Measurements from ENCODE around the gene ZP1.

The ZP1 gene

GRCh38 chr11:60874421-60875365, 7.4 kb downstream of the ZP1 start:
- no peaks in the 10 kb centered on the region for H3K27me3 ChIP-seq (ENCODE audit: control insufficient read depth, low read length)
- peaks cover 3% of the 10 kb centered on the region; the same call in 1 of the 2 replicates for H3K36me3 ChIP-seq (ENCODE audit: control insufficient read depth, low read length)
- TF ChIP-seq CTCF (IDR thresholded peaks at IDR 0.05; ENCODE audit: low read depth, low read length, poor library complexity, severe bottlenecking) (no peak), EZH2phosphoT487 (IDR thresholded peaks at IDR 0.05; ENCODE audit: borderline replicate concordance, low read length) (no peak)
- no peaks in the 10 kb centered on the region for H3K9me2 ChIP-seq (replicated peaks; ENCODE audit: control insufficient read depth, low read length)
- no peak overlapping the region for H3K4me2 ChIP-seq (ENCODE audit: low read length)
- H3K9me3 ChIP-seq (ENCODE audit: control insufficient read depth, insufficient read depth, low read length) = no peaks in the 10 kb centered on the region
- no peaks in the 10 kb centered on the region for H3K79me2 ChIP-seq (ENCODE audit: control insufficient read depth, low read length)
- H3K4me1 ChIP-seq (ENCODE audit: control insufficient read depth, low read length) = no peaks in the 10 kb centered on the region
- H3F3A ChIP-seq (ENCODE audit: control insufficient read depth, insufficient read depth) = no peaks in the 10 kb centered on the region
- H4K20me1 ChIP-seq (ENCODE audit: control insufficient read depth, insufficient read depth, low read depth, low read length) = no peaks in the 10 kb centered on the region
- H3K4me3 ChIP-seq (ENCODE audit: low read length) = no peak overlapping the region
- H3K27ac ChIP-seq (ENCODE audit: low read depth, low read length) = no peak overlapping the region

DNA sequence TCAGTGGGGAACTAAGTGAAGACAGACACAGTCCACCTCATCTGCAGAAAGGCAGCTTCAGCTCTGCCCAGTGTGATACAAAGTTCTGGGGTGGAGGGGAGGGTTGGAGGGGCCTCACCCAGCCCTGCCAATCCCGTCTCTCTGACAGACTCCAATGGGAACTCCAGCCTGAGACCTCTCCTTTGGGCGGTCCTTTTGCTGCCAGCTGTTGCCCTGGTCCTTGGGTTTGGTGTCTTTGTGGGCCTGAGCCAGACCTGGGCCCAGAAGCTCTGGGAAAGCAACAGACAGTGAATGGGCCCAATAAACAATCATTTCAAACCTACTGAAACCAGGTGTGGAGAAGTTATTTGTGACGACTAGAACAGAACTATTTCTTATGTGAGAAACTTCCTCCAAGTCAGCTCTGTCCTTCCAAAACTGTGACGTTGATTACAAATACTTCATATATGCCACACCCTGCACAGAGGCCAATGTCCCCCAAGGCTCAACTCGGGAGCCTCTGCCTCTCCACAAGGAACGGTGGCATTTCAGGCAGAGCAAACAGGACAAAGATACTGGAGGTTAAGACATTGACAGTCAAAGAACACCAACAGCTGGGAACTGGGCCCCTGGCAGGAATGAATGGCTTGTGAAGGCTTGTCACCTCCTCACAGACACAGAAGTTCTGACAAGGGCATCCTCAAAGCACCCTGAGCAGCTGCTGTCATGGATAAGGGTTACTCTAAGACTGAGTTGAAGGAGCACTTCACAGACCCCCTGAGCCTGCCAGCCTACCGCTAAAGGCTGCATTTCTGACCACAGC, 8.2 kb downstream of the ZP1 start:
- H3K79me2 ChIP-seq (ENCODE audit: control insufficient read depth, low read length) = no peaks in the 10 kb centered on the region
- H3K27ac ChIP-seq (ENCODE audit: low read depth, low read length) = no peak overlapping the region
- no peaks in the 10 kb centered on the region for H3F3A ChIP-seq (ENCODE audit: control insufficient read depth, insufficient read depth)
- H3K9me2 ChIP-seq (replicated peaks; ENCODE audit: control insufficient read depth, low read length) = no peaks in the 10 kb centered on the region
- TF ChIP-seq EZH2phosphoT487 (IDR thresholded peaks at IDR 0.05; ENCODE audit: borderline replicate concordance, low read length) (no peak), CTCF (IDR thresholded peaks at IDR 0.05; ENCODE audit: low read depth, low read length, poor library complexity, severe bottlenecking) (no peak)
- no peaks in the 10 kb centered on the region for H3K9me3 ChIP-seq (ENCODE audit: control insufficient read depth, insufficient read depth, low read length)
- H4K20me1 ChIP-seq (ENCODE audit: control insufficient read depth, insufficient read depth, low read depth, low read length) = no peaks in the 10 kb centered on the region
- no peak overlapping the region for H3K4me2 ChIP-seq (ENCODE audit: low read length)
- H3K4me1 ChIP-seq (ENCODE audit: control insufficient read depth, low read length) = no peaks in the 10 kb centered on the region
- peaks cover 10% of the 10 kb centered on the region; the same call in 1 of the 2 replicates for H3K36me3 ChIP-seq (ENCODE audit: control insufficient read depth, low read length)
- H3K27me3 ChIP-seq (ENCODE audit: control insufficient read depth, low read length) = no peaks in the 10 kb centered on the region
- no peak overlapping the region for H3K4me3 ChIP-seq (ENCODE audit: low read length)

DNA sequence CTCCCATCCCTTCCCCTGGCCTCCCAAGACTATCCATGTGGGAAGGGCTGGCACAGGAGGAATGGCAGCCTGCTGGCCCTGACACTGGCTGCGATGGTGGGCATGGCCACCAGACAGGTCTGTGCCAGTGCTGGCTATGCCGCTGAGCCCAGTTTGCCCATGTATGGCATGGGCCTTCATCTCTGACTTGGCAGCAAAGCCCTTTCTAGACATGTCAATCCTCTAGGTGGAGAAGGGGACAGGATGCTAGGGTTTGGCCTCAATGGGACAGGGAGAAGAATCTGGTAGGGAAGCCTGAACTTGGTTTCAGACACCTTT, 8.8 kb downstream of the ZP1 start:
- H3K4me2 ChIP-seq (ENCODE audit: low read length) = no peak overlapping the region
- TF ChIP-seq EZH2phosphoT487 (IDR thresholded peaks at IDR 0.05; ENCODE audit: borderline replicate concordance, low read length) = no peak
- TF ChIP-seq CTCF (IDR thresholded peaks at IDR 0.05; ENCODE audit: low read depth, low read length, poor library complexity, severe bottlenecking) = no peak
- H3K9me3 ChIP-seq (ENCODE audit: control insufficient read depth, insufficient read depth, low read length) = no peaks in the 10 kb centered on the region
- no peaks in the 10 kb centered on the region for H4K20me1 ChIP-seq (ENCODE audit: control insufficient read depth, insufficient read depth, low read depth, low read length)
- no peak overlapping the region for H3K27ac ChIP-seq (ENCODE audit: low read depth, low read length)
- no peaks in the 10 kb centered on the region for H3K27me3 ChIP-seq (ENCODE audit: control insufficient read depth, low read length)
- no peak overlapping the region for H3K4me3 ChIP-seq (ENCODE audit: low read length)
- H3K36me3 ChIP-seq (ENCODE audit: control insufficient read depth, low read length) = peaks cover 15% of the 10 kb centered on the region
- no peaks in the 10 kb centered on the region for H3F3A ChIP-seq (ENCODE audit: control insufficient read depth, insufficient read depth)
- no peaks in the 10 kb centered on the region for H3K4me1 ChIP-seq (ENCODE audit: control insufficient read depth, low read length)
- no peaks in the 10 kb centered on the region for H3K9me2 ChIP-seq (replicated peaks; ENCODE audit: control insufficient read depth, low read length)
- H3K79me2 ChIP-seq (ENCODE audit: control insufficient read depth, low read length) = no peaks in the 10 kb centered on the region

All from DOHH2 (cell line).